CD4-positive, alpha-beta T cell treated with Interleukin-15 for 4 hours (primary cell): Measurements from ENCODE around the gene IL17F.
"Not testable (repeated sequence)": the region's sequence is repeated elsewhere in the genome, so short reads cannot be mapped to it uniquely, and the experiment has no call there.

Experiments
- DNase-seq: peaks from one replicate; pipeline ENCODE4 v3.0.0-alpha.2; 2020; ENCODE audit warnings: low spot score

Gene IL17F

DNA sequence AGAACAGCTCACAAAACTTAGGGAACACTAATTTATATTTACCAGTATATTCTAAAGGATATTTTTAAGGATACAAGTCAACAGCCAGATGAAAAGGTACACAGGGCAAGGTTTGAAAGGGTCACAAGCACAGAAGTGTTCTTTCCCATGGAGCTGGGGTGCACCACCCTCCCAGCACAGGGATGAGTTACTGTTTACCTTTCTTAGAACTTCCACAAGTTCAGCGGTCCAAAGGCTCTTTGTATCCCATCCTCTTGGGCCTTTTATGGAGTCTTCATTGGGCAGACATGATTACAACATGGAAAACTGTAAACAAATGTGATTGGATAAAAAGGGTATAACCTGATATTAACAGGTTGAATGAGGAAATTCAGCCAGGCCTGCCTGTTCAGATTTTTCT, 1.1 kb upstream of the IL17F start:
- no peak for DNase-seq

DNA sequence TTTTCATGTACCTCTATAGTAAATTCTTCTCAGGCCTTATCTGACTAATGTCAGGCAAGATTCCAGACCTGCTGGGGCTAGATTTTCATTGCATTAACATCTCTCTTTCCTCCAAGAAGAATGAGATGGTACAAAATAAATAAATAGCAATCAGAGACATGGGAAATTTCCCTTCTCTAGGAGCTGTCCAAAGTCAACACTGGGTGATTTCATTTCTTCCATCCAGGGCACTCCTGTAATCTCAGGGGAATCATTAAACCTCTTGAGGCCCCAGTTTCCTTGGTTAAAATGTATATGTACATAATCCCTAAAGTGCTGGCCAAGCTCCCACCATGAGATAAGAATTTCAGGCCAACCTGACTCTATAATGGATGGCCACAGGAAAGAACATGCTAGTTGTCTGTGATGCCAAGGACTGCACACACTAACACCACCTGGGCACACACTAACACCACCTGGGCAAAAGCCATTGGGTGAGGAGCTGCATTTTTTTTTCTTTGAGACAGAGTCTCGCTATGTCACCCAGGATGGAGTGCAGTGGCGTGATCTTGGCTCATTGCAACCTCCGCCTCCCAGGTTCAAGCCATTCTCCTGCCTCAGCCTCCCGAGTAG, 912 bp downstream of the IL17F start:
- DNase-seq, result no peak

GRCh38 chr6:52241819-52242218, 2.5 kb downstream of the IL17F start:
- no peak for DNase-seq

DNA sequence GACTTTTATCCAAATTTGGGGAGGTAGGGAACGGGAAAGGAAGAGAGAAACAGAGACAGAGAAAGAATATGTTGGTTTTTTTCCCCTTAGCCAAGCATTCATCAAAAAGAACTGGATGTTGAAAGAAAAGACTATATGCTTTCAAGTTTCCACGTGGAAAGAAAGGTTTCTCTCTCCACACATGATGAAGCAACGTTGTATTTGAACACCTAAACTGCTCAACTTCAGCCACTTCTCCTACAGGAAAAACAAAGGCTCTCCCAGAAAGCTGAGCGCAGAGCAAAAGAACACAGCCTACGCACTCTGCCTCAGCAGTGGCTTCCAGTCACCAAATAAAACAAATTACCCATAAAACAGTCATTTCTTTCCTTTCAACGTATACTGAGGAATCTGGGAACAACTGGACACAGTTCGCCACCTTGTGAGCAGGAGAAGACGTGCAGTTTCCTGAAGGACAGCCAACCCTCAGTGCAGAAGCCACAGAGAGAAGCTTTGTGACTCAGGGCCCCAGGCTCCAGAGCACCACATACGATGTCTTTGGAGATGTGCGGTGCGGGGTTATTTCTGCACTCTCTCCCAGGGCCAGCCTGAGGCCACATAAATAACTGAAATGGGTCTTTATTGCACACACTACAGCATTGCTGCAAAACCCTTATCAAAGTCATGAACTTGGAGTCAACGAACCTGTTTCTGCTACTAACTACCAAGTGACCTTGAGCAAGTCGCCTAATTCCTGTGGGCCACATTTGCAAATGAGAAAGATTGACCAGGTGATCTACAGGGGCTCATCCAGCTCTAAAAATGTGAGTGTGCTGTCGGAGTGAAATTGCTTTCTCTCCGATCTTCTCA, 10.1 kb downstream of the IL17F start:
- no peak for DNase-seq

GRCh38 chr6:52233005-52233404, 11.3 kb downstream of the IL17F start:
- no peak for DNase-seq

DNA sequence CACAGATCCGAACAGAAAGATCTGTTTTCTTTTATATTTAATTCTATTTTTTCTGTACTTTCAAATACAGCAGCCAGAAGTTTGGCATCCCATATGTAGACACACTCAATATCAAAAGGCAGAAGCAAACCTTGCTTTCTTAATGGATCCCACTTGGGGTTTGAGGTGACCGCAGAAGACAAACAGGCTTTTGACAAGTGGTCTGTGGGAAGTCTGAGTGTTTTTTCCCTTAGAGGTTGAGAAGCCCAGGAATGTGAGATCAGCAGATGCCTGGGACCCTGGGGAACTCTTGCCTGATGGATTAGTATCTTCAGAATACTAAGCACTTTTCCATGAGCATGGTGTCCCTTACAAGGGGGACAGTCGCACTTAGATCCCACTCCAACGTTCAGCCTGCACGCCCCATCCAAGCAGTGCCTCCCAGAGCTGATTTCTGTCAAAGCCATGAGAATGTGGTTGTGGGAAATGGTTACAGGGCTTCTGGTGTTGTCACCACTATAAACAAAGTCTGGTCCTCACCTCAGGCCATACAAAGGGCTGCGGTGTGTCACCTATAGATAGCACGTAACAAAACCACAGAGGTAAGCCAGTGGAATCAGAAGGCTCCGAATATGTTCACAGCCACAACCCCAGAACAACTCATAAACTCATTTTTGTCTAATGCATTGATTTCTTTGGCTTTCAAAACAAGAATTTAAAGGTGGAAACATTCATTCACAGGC, 12.7 kb downstream of the IL17F start:
- DNase-seq, result peak; percentile 5

DNA sequence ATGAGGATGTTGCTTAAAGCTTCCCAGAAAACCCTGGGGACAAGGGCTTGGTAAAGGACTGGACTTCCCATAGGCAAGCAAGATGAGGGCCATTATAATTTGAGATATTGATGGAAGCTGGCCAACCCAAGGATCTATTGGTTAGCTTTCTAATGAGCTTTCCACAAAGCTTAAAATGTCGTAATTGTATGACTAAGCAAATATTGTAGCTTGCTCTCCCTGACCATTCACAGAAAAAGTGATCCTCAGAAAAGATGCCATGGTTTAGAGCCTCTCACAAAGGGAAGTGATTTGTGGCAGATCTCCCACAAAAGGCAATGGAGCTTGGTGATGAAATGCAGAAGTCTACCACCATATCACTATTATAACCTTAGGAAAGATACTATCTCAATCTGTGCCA, 13.6 kb downstream of the IL17F start:
- DNase-seq, result no peak

DNA sequence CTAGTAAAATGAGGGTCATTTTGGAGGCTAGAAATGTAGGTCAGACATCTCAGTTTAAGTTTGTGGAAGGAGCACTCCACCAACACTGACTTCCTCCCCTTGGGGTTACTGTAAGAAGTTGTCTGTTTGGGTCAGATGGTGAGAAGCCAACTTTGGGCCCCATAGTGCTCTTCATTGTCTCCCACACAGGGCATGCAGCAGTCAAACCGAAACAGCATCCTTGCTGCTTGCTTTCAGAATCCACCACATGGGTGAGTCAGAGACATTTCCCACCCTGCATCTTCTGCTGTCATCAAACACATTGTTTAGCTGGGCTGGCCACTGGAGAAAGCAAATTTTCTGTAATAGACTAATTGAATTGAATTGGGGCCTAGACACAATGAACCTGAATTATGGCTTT, 16.8 kb downstream of the IL17F start:
- peak; percentile 4 for DNase-seq

GRCh38 chr6:52221302-52221701, 23.0 kb downstream of the IL17F start:
- no peak for DNase-seq

- DNase-seq, result no peak
Measured at GRCh38 chr6:52217761-52218160, 26.5 kb downstream of the IL17F start.

- DNase-seq, result no peak
Measured at GRCh38 chr6:52216932-52217575, 27.2 kb downstream of the IL17F start.

GRCh38 chr6:52215787-52216186, 28.5 kb downstream of the IL17F start:
- DNase-seq, result no peak

DNA sequence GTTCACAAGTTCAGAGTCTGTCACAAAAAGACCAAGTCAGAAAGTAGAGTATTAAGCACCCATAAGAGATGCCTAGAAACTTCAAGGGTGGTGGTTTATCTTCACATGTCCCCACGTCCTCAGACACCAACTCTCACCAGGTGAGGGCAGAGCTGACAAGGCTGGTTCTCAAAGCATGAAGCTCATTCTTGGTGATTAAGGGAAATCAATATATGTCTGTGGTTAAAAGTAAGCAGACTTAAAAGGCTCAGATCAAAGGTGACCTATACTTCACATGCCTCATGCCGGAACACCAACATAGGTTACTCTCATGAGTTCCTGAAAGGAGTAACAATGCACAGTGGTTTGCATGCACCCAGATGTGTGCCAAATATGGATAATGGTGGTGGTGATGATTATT, 31.2 kb downstream of the IL17F start:
- DNase-seq, result no peak

DNA sequence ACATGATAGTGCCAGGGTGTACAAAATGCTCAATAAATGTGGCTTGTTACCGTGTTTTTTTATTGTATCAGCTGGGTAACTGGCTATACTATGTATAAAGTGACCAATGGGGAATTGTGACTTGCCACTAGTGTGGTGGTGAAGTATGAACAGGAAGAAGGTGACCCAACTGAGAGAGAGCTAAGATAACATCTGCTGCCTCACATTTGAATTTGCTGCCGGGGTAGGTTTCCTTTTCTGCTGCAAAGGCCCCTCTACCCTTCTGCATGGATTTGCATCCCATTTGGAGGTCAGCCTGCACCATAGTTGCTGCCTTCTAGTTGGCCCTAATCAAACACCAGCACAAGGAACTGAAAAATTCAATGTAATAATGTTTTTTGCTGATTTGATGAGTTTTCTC, 34.1 kb downstream of the IL17F start:
- no peak for DNase-seq

GRCh38 chr6:52209770-52210169, 34.5 kb downstream of the IL17F start:
- no peak for DNase-seq

DNA sequence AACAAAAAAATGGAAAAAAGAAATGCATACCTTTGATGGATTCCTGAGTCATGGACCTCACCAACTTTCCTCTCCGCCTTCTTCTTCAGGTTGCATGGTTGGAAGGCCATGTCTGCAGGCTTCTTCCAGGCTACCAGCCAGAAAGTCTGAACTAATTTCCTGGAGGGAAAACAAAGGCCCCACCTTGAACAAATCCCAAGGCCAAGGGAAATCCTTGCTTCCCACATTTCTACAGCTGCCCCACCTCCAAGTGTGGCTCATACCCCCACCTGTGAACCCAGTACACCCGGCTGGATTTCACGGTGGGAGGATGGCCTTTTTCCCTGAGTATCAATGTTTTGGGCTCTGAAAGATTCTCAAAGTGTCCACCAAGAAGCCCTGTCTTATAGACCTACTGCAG, 35.7 kb downstream of the IL17F start:
- no peak for DNase-seq

DNA sequence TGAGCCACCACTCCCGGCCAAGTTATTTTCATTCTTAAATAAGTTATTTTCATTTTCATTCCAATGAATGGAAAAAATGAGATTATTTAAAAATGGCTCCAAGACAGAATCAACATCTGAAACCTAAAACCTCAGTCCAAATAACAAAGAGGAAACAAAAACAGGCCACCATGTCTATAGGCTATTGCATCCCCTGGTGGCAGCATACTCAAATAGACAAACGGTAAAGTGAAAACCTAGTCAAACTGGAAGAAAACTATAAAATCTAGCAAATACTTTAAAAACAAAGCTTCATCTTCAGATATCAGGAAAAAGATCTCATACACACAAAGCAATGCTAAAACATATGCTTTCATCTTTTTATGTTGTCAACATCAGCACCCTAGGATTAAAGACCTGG, 37.2 kb downstream of the IL17F start:
- no peak for DNase-seq

DNA sequence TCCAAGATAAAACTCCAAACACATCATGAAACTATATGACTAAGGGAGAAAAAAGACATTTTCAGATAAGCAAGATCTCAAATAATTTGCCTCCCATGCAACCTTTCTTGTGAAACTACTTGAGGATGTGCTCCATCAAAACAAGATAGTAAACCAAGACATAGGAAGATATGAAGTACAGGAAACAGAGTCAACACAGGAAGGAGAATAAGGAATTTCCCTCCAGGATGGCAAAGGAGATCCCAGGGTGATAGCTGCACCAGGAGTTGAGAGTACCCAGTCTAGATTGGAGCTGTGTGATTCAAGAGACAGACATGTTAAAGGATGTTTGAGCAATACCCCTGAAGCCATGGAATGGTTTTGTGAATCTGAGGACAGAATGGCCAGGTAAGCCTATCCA, 42.8 kb downstream of the IL17F start:
- DNase-seq, result no peak

DNA sequence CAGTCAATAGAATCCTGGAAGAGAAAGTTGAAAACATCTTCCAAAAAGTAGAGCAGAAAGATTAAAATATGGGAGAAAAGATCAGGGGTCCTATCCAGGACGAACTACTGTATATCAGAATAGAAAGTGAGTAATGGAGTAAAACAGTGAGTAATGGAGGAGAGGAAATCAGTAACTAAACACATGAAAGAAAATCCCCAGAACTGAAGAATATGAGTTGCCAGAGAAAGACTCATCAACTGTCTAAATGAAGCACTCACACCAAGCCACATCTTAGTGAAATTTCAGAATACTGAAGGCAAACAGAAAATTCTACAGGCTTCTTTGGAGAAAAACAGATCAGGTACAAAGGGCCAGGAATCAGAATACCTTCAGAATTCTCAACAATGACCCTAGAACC, 43.3 kb downstream of the IL17F start:
- no peak for DNase-seq

GRCh38 chr6:52200088-52200487, 44.2 kb downstream of the IL17F start:
- DNase-seq, result not testable (repeated sequence)

DNA sequence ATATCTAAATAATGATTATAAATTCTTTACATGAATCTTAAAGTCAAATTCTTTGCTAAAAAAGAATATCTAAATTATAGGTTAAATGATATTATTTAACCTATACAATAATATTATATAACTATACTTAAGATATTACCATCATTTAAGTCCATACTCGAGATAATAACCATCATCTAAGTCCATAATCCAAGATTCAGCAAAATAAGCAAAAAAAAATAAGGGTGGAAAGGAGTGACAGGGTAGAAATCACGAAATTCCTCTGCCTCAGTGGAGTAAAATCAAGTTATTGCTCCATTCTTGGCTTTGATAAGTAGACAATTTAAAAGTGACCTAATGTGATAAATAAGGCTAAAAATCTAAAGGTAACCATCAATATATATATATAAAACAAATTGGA, 48.4 kb downstream of the IL17F start:
- DNase-seq, result no peak

DNA sequence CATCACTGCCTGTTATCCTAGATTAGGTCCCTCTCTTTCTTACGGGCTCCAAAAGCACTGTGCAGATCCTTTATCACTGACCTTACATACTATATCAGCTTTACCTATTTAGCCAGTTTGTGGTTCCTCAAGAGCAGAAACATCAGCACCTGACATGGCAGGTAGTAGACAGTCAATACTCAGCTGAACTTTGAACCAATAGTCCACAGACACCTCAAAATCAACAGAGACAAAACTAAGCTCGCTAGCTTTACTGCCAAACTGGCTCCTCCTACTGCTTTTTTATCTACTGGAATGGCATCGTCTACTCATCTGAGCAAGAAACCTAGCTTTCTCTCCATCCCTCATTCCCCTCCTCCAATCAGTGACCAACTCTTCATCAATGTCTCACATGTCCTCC, 52.5 kb downstream of the IL17F start:
- DNase-seq, result no peak

GRCh38 chr6:52190409-52190808, 53.9 kb downstream of the IL17F start:
- no peak for DNase-seq
